HepG2 (cell line): ENCODE measurements around the gene ULK4. TPM values are rescaled to one million over a fixed set of nuclear protein-coding genes. Genes with fewer than 3 reads are reported as not detected.

Experiments
- ADNP ChIP-seq: sonication (generic); formaldehyde crosslinking; IDR thresholded peaks from 2 replicates; pipeline ENCODE4 v1.4.0; 2020; ENCODE audit warnings: missing genetic modification reagents
- ARNT2 ChIP-seq: sonication (generic); formaldehyde crosslinking; IDR thresholded peaks from 2 replicates; pipeline ENCODE4 v1.8.0; 2022; ENCODE audit warnings: mild to moderate bottlenecking, low read depth, missing genetic modification reagents, moderate library complexity
- CEBPG ChIP-seq: IDR thresholded peaks from 2 replicates; pipeline ENCODE4 v1.6.1; 2016
- EP300 ChIP-seq, 3 experiments: sonication (generic) in 1 of 3; formaldehyde crosslinking in 1 of 3; IDR thresholded peaks; 2 replicates each; pipeline versions ENCODE4 v1.5.1 to v1.6.1; 2011 to 2020; ENCODE audit warnings: low read depth in 2 of 3, low read length in 2 of 3, borderline replicate concordance in 1 of 3, improper control_type of control experiment in 1 of 3, mild to moderate bottlenecking in 1 of 3, missing genetic modification reagents in 1 of 3, moderate library complexity in 1 of 3
- FOSL2 ChIP-seq: sonication (generic); formaldehyde crosslinking; IDR thresholded peaks from 2 replicates; pipeline ENCODE4 v1.4.0; 2020; ENCODE audit warnings: missing genetic modification reagents
- FOXA3 ChIP-seq: IDR thresholded peaks from 2 replicates; pipeline ENCODE4 v1.6.1; 2016; ENCODE audit warnings: missing genetic modification reagents, missing compliant biosample characterization
- GATAD2A ChIP-seq: IDR thresholded peaks from 2 replicates; pipeline ENCODE4 v1.6.1; 2016
- HMG20A ChIP-seq: IDR thresholded peaks from 2 replicates; pipeline ENCODE4 v1.6.1; 2016; ENCODE audit warnings: borderline replicate concordance
- IRX3 ChIP-seq: sonication (generic); formaldehyde crosslinking; IDR thresholded peaks from 2 replicates; pipeline ENCODE4 v1.8.1; 2023; ENCODE audit warnings: mild to moderate bottlenecking, low read depth, missing genetic modification reagents, borderline replicate concordance
- NFRKB ChIP-seq: fragments of 450-650 bp; IDR thresholded peaks from 2 replicates; pipeline ENCODE4 v1.6.1; 2017
- PITX1 ChIP-seq: sonication (generic); formaldehyde crosslinking; IDR thresholded peaks from 2 replicates; pipeline ENCODE4 v1.5.1; 2020; ENCODE audit warnings: mild to moderate bottlenecking, missing genetic modification reagents
- RFX1 ChIP-seq: fragments of 450-650 bp; IDR thresholded peaks from 2 replicates; pipeline ENCODE4 v1.6.1; 2017
- RXRA ChIP-seq: sonication (generic); formaldehyde crosslinking; IDR thresholded peaks from 2 replicates; pipeline ENCODE4 v1.5.1; 2020; ENCODE audit warnings: missing genetic modification reagents
- SMARCE1 ChIP-seq: fragments of 450-650 bp; IDR thresholded peaks from 2 replicates; pipeline ENCODE4 v1.6.1; 2017; ENCODE audit warnings: borderline replicate concordance
- STAT5B ChIP-seq: sonication (generic); formaldehyde crosslinking; IDR thresholded peaks from 2 replicates; pipeline ENCODE4 v1.4.0; 2020; ENCODE audit warnings: missing genetic modification reagents
- TEAD2 ChIP-seq: sonication (generic); formaldehyde crosslinking; IDR thresholded peaks from 2 replicates; pipeline ENCODE4 v1.9.0; 2021; ENCODE audit warnings: missing genetic modification reagents
- YEATS2 ChIP-seq: sonication (generic); formaldehyde crosslinking; IDR thresholded peaks from 2 replicates; pipeline ENCODE4 v1.4.0; 2020; ENCODE audit warnings: missing genetic modification reagents, borderline replicate concordance
- YY1 ChIP-seq: IDR thresholded peaks from 2 replicates; pipeline ENCODE4 v1.6.1; 2011; ENCODE audit warnings: low read length, low read depth, moderate library complexity, mild to moderate bottlenecking; ENCODE audit not compliant: insufficient read depth, insufficient replicate concordance
- ZFP1 ChIP-seq: IDR thresholded peaks from 2 replicates; pipeline ENCODE4 v1.6.1; 2016
- ZNF12 ChIP-seq: sonication (generic); formaldehyde crosslinking; IDR thresholded peaks from 2 replicates; pipeline ENCODE4 v1.5.0; 2020; ENCODE audit warnings: missing genetic modification reagents
- ZNF501 ChIP-seq: sonication (generic); formaldehyde crosslinking; IDR thresholded peaks from 2 replicates; pipeline ENCODE4 v1.5.1; 2020; ENCODE audit warnings: mild to moderate bottlenecking, moderate library complexity, missing genetic modification reagents
- ZNF549 ChIP-seq: sonication (generic); formaldehyde crosslinking; IDR thresholded peaks from 2 replicates; pipeline ENCODE4 v1.5.0; 2020; ENCODE audit warnings: missing genetic modification reagents
- ZNF749 ChIP-seq: sonication (generic); formaldehyde crosslinking; IDR thresholded peaks from 2 replicates; pipeline ENCODE4 v1.8.0; 2022; ENCODE audit warnings: mild to moderate bottlenecking, missing genetic modification reagents, moderate library complexity, borderline replicate concordance
- polyA plus RNA-seq, 8 experiments: library from polyadenylated mRNA; depleted of rRNA in 3 of 8; stranded (reverse) in 7 of 8; unstranded in 1 of 8; fragments of >200 nt; fragmentation: Illumina TruSeq in 4 of 8; extraction: Trizol in 4 of 8; gene quantifications; 2 replicates each; pipeline versions ENCODE4 v1.2.1 to v1.2.3, GENCODE V29; 2011 to 2016; ENCODE audit warnings: low read depth in 4 of 8, missing spikeins in 1 of 8, mixed read lengths in 1 of 8; ENCODE audit not compliant: insufficient read depth in 1 of 8
- total RNA-seq, 5 experiments: library from RNA; depleted of rRNA; stranded (reverse); fragments of >200 nt; fragmentation: Illumina TruSeq; extraction: Trizol; gene quantifications; 2 replicates each; pipeline ENCODE4 v1.2.3, GENCODE V29; 2016; ENCODE audit warnings: low read depth in 1 of 5
- TF ChIP-seq, protein P1 (sequence below): sonication (generic); formaldehyde crosslinking; IDR thresholded peaks from 2 replicates; pipeline ENCODE4 v1.5.1; 2020; ENCODE audit warnings: missing genetic modification reagents, mild to moderate bottlenecking, borderline replicate concordance
- TF ChIP-seq, protein P2 (sequence below), 2 experiments: fragments of 450-650 bp in 1 of 2; sonication (generic) in 1 of 2; formaldehyde crosslinking; IDR thresholded peaks; 2 replicates each; pipeline versions ENCODE4 v1.5.0 to v1.8.0; 2020 to 2022; ENCODE audit warnings: mild to moderate bottlenecking in 1 of 2, missing genetic modification reagents in 1 of 2
- TF ChIP-seq, protein P3 (sequence below): sonication (generic); formaldehyde crosslinking; IDR thresholded peaks from 2 replicates; pipeline ENCODE4 v1.5.0; 2020; ENCODE audit warnings: mild to moderate bottlenecking, missing genetic modification reagents
- TF ChIP-seq, protein P4 (sequence below): IDR thresholded peaks from 2 replicates; pipeline ENCODE4 v1.6.1; 2016; ENCODE audit warnings: mild to moderate bottlenecking, missing biosample characterization, missing genetic modification reagents

ULK4 gene
- total and polyA plus RNA-seq, 2 of the 13 experiments (the other 11 are each of a cell fraction or from before 2014, with no cell fraction given) = 6.7 to 11.8 TPM

DNA sequence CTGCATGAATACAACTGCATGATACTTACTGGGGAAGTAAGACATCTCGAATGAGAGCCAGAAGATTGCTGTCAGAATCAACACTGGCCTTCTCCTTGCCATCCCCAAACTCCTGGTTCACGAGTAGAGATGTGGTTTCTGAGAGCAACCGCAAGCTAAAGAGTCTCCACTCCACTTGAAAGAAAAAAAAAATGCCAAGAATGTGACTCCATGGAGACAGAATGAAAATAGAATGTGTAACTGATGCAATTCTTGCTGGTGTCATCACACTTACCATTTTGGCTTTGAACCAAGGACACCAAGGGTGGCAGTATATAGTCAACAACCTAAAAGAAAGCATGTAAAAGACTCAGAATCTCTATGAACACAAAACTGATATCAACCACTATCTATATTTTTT lies 280.4 kb downstream of the ULK4 start (continued):
- TF ChIP-seq RFX1 (0 out of 2 replicates have a peak, but pooled peaks have one; percentile 26), ADNP (CRISPR knock-in tag) (no peak), ARNT2 (no peak), TEAD2 (CRISPR knock-in tag) (no peak), YEATS2 (CRISPR knock-in tag) (no peak), GATAD2A (CRISPR knock-in tag) (0 out of 2 replicates have a peak, but pooled peaks have one; percentile 24), IRX3 (CRISPR knock-in tag) (no peak), NFRKB (no peak), ZFP1 (CRISPR knock-in tag) (no peak), ZNF749 (CRISPR knock-in tag) (no peak), STAT5B (CRISPR knock-in tag) (no peak), RXRA (CRISPR knock-in tag) (no peak), EP300 (IDR thresholded peaks at IDR 0.05; ENCODE audit: low read depth in 2 of 2, low read length in 2 of 2) (peak in 1 of 2 experiments; percentile 36; a peak in 1 of 4 replicates), EP300 (CRISPR knock-in tag; IDR thresholded peaks at IDR 0.05; ENCODE audit: borderline replicate concordance) (no peak; the same call in 1 of the 2 replicates), HMG20A (CRISPR knock-in tag) (peak; percentile 24; the same call in 1 of the 2 replicates), ZNF12 (CRISPR knock-in tag) (no peak), PITX1 (no peak), SMARCE1 (no peak), FOSL2 (CRISPR knock-in tag) (0 out of 2 replicates have a peak, but pooled peaks have one; percentile 23), ZNF501 (no peak), FOXA3 (CRISPR knock-in tag) (peak; percentile 11; the same call in 1 of the 2 replicates), ZNF549 (CRISPR knock-in tag) (no peak), YY1 (no peak), CEBPG (peak; percentile 72)
- TF ChIP-seq, protein P1, sequence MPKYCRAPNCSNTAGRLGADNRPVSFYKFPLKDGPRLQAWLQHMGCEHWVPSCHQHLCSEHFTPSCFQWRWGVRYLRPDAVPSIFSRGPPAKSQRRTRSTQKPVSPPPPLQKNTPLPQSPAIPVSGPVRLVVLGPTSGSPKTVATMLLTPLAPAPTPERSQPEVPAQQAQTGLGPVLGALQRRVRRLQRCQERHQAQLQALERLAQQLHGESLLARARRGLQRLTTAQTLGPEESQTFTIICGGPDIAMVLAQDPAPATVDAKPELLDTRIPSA (CRISPR knock-in tag) = no peak
- TF ChIP-seq, protein P2, sequence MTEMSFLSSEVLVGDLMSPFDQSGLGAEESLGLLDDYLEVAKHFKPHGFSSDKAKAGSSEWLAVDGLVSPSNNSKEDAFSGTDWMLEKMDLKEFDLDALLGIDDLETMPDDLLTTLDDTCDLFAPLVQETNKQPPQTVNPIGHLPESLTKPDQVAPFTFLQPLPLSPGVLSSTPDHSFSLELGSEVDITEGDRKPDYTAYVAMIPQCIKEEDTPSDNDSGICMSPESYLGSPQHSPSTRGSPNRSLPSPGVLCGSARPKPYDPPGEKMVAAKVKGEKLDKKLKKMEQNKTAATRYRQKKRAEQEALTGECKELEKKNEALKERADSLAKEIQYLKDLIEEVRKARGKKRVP (CRISPR knock-in tag; IDR thresholded peaks at IDR 0.05) = peak in 1 of 2 experiments; percentile 90; a peak in 2 of 4 replicates
- TF ChIP-seq, protein P3, sequence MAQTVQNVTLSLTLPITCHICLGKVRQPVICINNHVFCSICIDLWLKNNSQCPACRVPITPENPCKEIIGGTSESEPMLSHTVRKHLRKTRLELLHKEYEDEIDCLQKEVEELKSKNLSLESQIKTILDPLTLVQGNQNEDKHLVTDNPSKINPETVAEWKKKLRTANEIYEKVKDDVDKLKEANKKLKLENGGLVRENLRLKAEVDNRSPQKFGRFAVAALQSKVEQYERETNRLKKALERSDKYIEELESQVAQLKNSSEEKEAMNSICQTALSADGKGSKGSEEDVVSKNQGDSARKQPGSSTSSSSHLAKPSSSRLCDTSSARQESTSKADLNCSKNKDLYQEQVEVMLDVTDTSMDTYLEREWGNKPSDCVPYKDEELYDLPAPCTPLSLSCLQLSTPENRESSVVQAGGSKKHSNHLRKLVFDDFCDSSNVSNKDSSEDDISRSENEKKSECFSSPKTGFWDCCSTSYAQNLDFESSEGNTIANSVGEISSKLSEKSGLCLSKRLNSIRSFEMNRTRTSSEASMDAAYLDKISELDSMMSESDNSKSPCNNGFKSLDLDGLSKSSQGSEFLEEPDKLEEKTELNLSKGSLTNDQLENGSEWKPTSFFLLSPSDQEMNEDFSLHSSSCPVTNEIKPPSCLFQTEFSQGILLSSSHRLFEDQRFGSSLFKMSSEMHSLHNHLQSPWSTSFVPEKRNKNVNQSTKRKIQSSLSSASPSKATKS (CRISPR knock-in tag) = no peak
- TF ChIP-seq, protein P4, sequence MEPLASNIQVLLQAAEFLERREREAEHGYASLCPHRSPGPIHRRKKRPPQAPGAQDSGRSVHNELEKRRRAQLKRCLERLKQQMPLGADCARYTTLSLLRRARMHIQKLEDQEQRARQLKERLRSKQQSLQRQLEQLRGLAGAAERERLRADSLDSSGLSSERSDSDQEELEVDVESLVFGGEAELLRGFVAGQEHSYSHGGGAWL (CRISPR knock-in tag) = no peak
